H1 (cell line): ENCODE results near the gene SERPINH1. TPM values are rescaled to one million over a fixed set of nuclear protein-coding genes. Genes with fewer than 3 reads are reported as not detected.

Experiments
- CTCF ChIA-PET: fragments of 300-600 bp; sonication (Branson Sonifier 250); formaldehyde crosslinking; loops from one replicate; lab custom pipeline; 2021; ENCODE audit not compliant: partially characterized antibody; lab: Charles Lee
- POLR2A ChIA-PET: fragments of 300-600 bp; sonication (Branson Sonifier 250); formaldehyde crosslinking; loops from one replicate; lab custom pipeline; 2021; ENCODE audit warnings: inconsistent platforms; ENCODE audit not compliant: partially characterized antibody; lab: Charles Lee
- DNase-seq, 2 experiments: peaks; one replicate each; pipeline versions ENCODE4 v3.0.0 to v3.0.0-alpha.2; 2010 to 2022; ENCODE audit warnings: low spot score in 2 of 2, low read depth in 1 of 2, mixed read lengths in 1 of 2
- FAIRE-seq: peaks from 2 replicates; lab custom pipeline; 2011; peaks lifted over from hg19 to GRCh38; lab: Jason Lieb, UNC
- H2AFZ ChIP-seq: 2 replicates; pipeline ENCODE4 v1.8.1; 2012; ENCODE audit warnings: low read length, inconsistent platforms
- H2AK5ac ChIP-seq: 2 replicates; pipeline ENCODE4 v1.6.1; 2013; ENCODE audit warnings: low read depth, low read length
- H2BK120ac ChIP-seq: replicated peaks from 2 replicates; pipeline ENCODE3; 2013; ENCODE audit warnings: low read depth, low read length, inconsistent platforms
- H2BK12ac ChIP-seq: 2 replicates; pipeline ENCODE4 v1.6.1; 2013; ENCODE audit warnings: low read depth, low read length
- H2BK15ac ChIP-seq: 2 replicates; pipeline ENCODE4 v1.6.1; 2013; ENCODE audit warnings: low read length
- H2BK20ac ChIP-seq: 2 replicates; pipeline ENCODE4 v1.6.1; 2013; ENCODE audit warnings: low read length
- H2BK5ac ChIP-seq: 2 replicates; pipeline ENCODE4 v1.6.1; 2013; ENCODE audit warnings: low read depth, low read length
- H3K14ac ChIP-seq: 2 replicates; pipeline ENCODE4 v1.6.1; 2013; ENCODE audit warnings: inconsistent platforms; ENCODE audit not compliant: insufficient read length
- H3K18ac ChIP-seq: 2 replicates; pipeline ENCODE4 v1.6.1; 2013; ENCODE audit warnings: low read length; ENCODE audit errors: extremely low read depth
- H3K23ac ChIP-seq: 2 replicates; pipeline ENCODE4 v1.6.1; 2013; ENCODE audit warnings: inconsistent platforms; ENCODE audit not compliant: insufficient read length
- H3K23me2 ChIP-seq: 2 replicates; pipeline ENCODE4 v1.6.1; 2013; ENCODE audit warnings: low read depth, low read length
- H3K27ac ChIP-seq: 2 replicates; pipeline ENCODE4 v1.6.1; 2011; ENCODE audit warnings: low read depth, low read length, inconsistent platforms
- H3K27me3 ChIP-seq, 4 experiments: replicated peaks in 1 of 4; 1 replicate in 1 of 4; 2 replicates in 3 of 4; pipeline versions ENCODE4 v1.6.1 to v1.8.1; 2011 to 2013; ENCODE audit warnings: low read length in 3 of 4, mild to moderate bottlenecking in 3 of 4, inconsistent platforms in 2 of 4, mixed read lengths in 2 of 4, moderate library complexity in 1 of 4; ENCODE audit not compliant: control insufficient read depth in 3 of 4, insufficient read depth in 3 of 4; ENCODE audit errors: extremely low read depth in 1 of 4
- H3K36me3 ChIP-seq, 4 experiments: 2 replicates each; pipeline versions ENCODE4 v1.6.1 to v1.8.1; 2011 to 2013; ENCODE audit warnings: mild to moderate bottlenecking in 4 of 4, low read length in 3 of 4, moderate library complexity in 2 of 4, control low read depth in 1 of 4, inconsistent platforms in 1 of 4; ENCODE audit not compliant: insufficient read depth in 4 of 4, control insufficient read depth in 2 of 4
- H3K4ac ChIP-seq: replicated peaks from 2 replicates; pipeline ENCODE3; 2013; ENCODE audit warnings: low read length, low read depth, mixed read lengths, inconsistent platforms; ENCODE audit not compliant: insufficient read length
- H3K4me1 ChIP-seq, 4 experiments: replicated peaks in 1 of 4; 1 replicate in 1 of 4; 2 replicates in 3 of 4; pipeline versions ENCODE4 v1.6.1 to v1.8.1; 2011 to 2013; ENCODE audit warnings: low read length in 3 of 4, inconsistent platforms in 2 of 4, mixed read lengths in 1 of 4; ENCODE audit not compliant: insufficient read depth in 4 of 4, control insufficient read depth in 3 of 4
- H3K4me2 ChIP-seq, 2 experiments: 2 replicates each; pipeline versions ENCODE4 v1.6.1 to v1.8.1; 2011 to 2013; ENCODE audit warnings: low read depth in 2 of 2, low read length in 2 of 2, control low read depth in 1 of 2, inconsistent platforms in 1 of 2, mild to moderate bottlenecking in 1 of 2; ENCODE audit not compliant: insufficient read depth in 1 of 2
- H3K4me3 ChIP-seq, 4 experiments: fragments of 200-600, 300-600 bp in 1 of 4; sonication (generic), shearing (Covaris generic), sonication (Bioruptor Twin) in 1 of 4; 2 replicates each; pipeline versions ENCODE4 v1.5.1 to v1.8.1; 2011 to 2016; ENCODE audit warnings: low read length in 4 of 4, low read depth in 3 of 4, control low read depth in 2 of 4, inconsistent platforms in 2 of 4, mild to moderate bottlenecking in 2 of 4, mixed read lengths in 1 of 4, moderate library complexity in 1 of 4; ENCODE audit not compliant: insufficient read depth in 2 of 4; ENCODE audit errors: extremely low read depth in 1 of 4
- H3K56ac ChIP-seq: replicated peaks from 2 replicates; pipeline ENCODE3; 2013; ENCODE audit warnings: low read depth, mild to moderate bottlenecking, mixed read lengths, low read length, inconsistent platforms; ENCODE audit not compliant: insufficient read length
- H3K79me1 ChIP-seq: 2 replicates; pipeline ENCODE4 v1.6.1; 2013; ENCODE audit warnings: low read depth, low read length, control low read depth
- H3K79me2 ChIP-seq, 2 experiments: 2 replicates each; pipeline versions ENCODE4 v1.6.1 to v1.8.1; 2012 to 2013; ENCODE audit warnings: low read length in 2 of 2, mild to moderate bottlenecking in 2 of 2, inconsistent platforms in 1 of 2; ENCODE audit not compliant: insufficient read depth in 2 of 2, control insufficient read depth in 1 of 2
- H3K9ac ChIP-seq, 4 experiments: replicated peaks in 1 of 4; 1 replicate in 1 of 4; 2 replicates in 3 of 4; pipeline versions ENCODE4 v1.6.1 to v1.8.1; 2011 to 2013; ENCODE audit warnings: low read depth in 3 of 4, low read length in 3 of 4, control low read depth in 2 of 4, mild to moderate bottlenecking in 2 of 4, moderate library complexity in 2 of 4, inconsistent platforms in 1 of 4; ENCODE audit errors: extremely low read depth in 1 of 4
- H3K9me3 ChIP-seq, 2 experiments: 2 replicates each; pipeline versions ENCODE4 v1.6.1 to v1.8.1; 2012 to 2013; ENCODE audit warnings: mild to moderate bottlenecking in 2 of 2, moderate library complexity in 2 of 2, control low read depth in 1 of 2, inconsistent platforms in 1 of 2, low read depth in 1 of 2, low read length in 1 of 2, mixed read lengths in 1 of 2; ENCODE audit not compliant: insufficient read depth in 2 of 2
- H4K20me1 ChIP-seq, 2 experiments: replicated peaks in 1 of 2; 2 replicates each; pipeline versions ENCODE3 to v1.8.1; 2011 to 2013; ENCODE audit warnings: inconsistent platforms in 2 of 2, low read length in 2 of 2, mild to moderate bottlenecking in 1 of 2; ENCODE audit not compliant: insufficient read depth in 2 of 2, control insufficient read depth in 1 of 2
- H4K5ac ChIP-seq: 2 replicates; pipeline ENCODE4 v1.6.1; 2013; ENCODE audit warnings: low read length, low read depth, mixed read lengths, inconsistent platforms; ENCODE audit not compliant: insufficient read length
- H4K8ac ChIP-seq: 2 replicates; pipeline ENCODE4 v1.8.0; 2013; ENCODE audit warnings: mild to moderate bottlenecking, moderate library complexity, low read length, inconsistent platforms; ENCODE audit not compliant: insufficient read depth; ENCODE audit errors: extremely low read depth
- H4K91ac ChIP-seq: replicated peaks from 2 replicates; pipeline ENCODE3; 2013; ENCODE audit warnings: low read length, mixed read lengths, inconsistent platforms; ENCODE audit not compliant: insufficient read length
- BCL11A ChIP-seq, 2 experiments: IDR thresholded peaks; one replicate each; pipeline ENCODE4 v1.6.1; 2011; ENCODE audit warnings: low read depth in 2 of 2, low read length in 2 of 2, mild to moderate bottlenecking in 2 of 2
- FOSL1 ChIP-seq: IDR thresholded peaks from 2 replicates; pipeline ENCODE4 v1.6.1; 2011; ENCODE audit warnings: mild to moderate bottlenecking, low read depth, low read length, moderate library complexity; ENCODE audit not compliant: insufficient read depth
- PHF8 ChIP-seq: fragments of 200-600 bp; sonication (generic); conservative IDR thresholded peaks from 2 replicates; pipeline ENCODE4 v1.7.1; 2012; ENCODE audit warnings: low read depth, mild to moderate bottlenecking, inconsistent platforms, low read length, moderate library complexity
- POLR2A ChIP-seq, 2 experiments: IDR thresholded peaks; 1 replicate in 1 of 2; 2 replicates in 1 of 2; pipeline ENCODE4 v1.6.1; 2011; ENCODE audit warnings: low read depth in 2 of 2, low read length in 2 of 2, mild to moderate bottlenecking in 2 of 2; ENCODE audit errors: control extremely low read depth in 1 of 2
- POLR2AphosphoS5 ChIP-seq: IDR thresholded peaks from 2 replicates; pipeline ENCODE4 v1.6.1; 2011; ENCODE audit warnings: low read depth, low read length
- RAD21 ChIP-seq, 2 experiments: IDR thresholded peaks in 1 of 2; conservative IDR thresholded peaks in 1 of 2; 2 replicates each; pipeline ENCODE4 v1.6.1; 2011; ENCODE audit warnings: low read depth in 2 of 2, low read length in 2 of 2, improper control_type of control experiment in 1 of 2, inconsistent platforms in 1 of 2, mild to moderate bottlenecking in 1 of 2, moderate library complexity in 1 of 2
- RXRA ChIP-seq: IDR thresholded peaks from 2 replicates; pipeline ENCODE4 v1.6.1; 2011; ENCODE audit warnings: low read depth, mild to moderate bottlenecking, low read length, moderate library complexity; ENCODE audit not compliant: insufficient read depth
- SIRT6 ChIP-seq: IDR thresholded peaks from one replicate; pipeline ENCODE4 v1.7.1; 2012; ENCODE audit warnings: low read length, inconsistent platforms
- SP1 ChIP-seq: IDR thresholded peaks from 2 replicates; pipeline ENCODE4 v1.6.1; 2011; ENCODE audit warnings: low read depth, low read length
- SP4 ChIP-seq: IDR thresholded peaks from 2 replicates; pipeline ENCODE4 v1.6.1; 2012; ENCODE audit warnings: low read length, inconsistent platforms
- TBP ChIP-seq: IDR thresholded peaks from 2 replicates; pipeline ENCODE4 v1.6.1; 2011; ENCODE audit warnings: low read depth, low read length, improper control_type of control experiment
- ZNF274 ChIP-seq: IDR thresholded peaks from 2 replicates; pipeline ENCODE4 v1.7.0; 2012; ENCODE audit warnings: low read length, borderline replicate concordance; ENCODE audit errors: extremely low read depth
- WGBS, 2 experiments: shearing (Covaris generic) in 1 of 2; methylation state at CpG; one replicate each; pipeline versions ENCODE4 v1.1.6 to v1.1.7; 2013 to 2015; ENCODE audit warnings: low lambda C conversion rate in 2 of 2, mixed read lengths in 2 of 2, inconsistent platforms in 1 of 2, low coverage in 1 of 2, missing lambda C conversion rate in 1 of 2; ENCODE audit not compliant: insufficient replicate concordance in 2 of 2, insufficient coverage in 1 of 2, insufficient read length in 1 of 2; ENCODE audit errors: extremely low coverage in 1 of 2, missing lambda C conversion rate in 1 of 2; 5-methylcytosine and 5-hydroxymethylcytosine counted together
- polyA plus RNA-seq, 7 experiments: library from polyadenylated mRNA; depleted of rRNA in 3 of 7; stranded (reverse) in 5 of 7; unstranded in 2 of 7; fragments of >200 nt in 5 of 7; fragments of 200-250 nt in 2 of 7; gene quantifications; 1 replicate in 5 of 7; 2 replicates in 1 of 7; 4 replicates in 1 of 7; pipeline versions ENCODE4 v1.2.1 to v1.2.3, GENCODE V29; 2011 to 2013; ENCODE audit warnings: missing spikeins in 2 of 7, mixed read lengths in 2 of 7
- total RNA-seq: library from RNA; stranded (reverse); fragmentation: NEBNext Ultra II Directional; extraction: Animal tissue kit (Norgen Biotek cat#: 25700); gene quantifications from 2 replicates; pipeline ENCODE4 v1.2.1, GENCODE V29; 2021
- TF ChIP-seq, protein P1 (sequence below): IDR thresholded peaks from 2 replicates; pipeline ENCODE4 v1.6.1; 2011; ENCODE audit warnings: low read length, improper control_type of control experiment

The SERPINH1 gene
- total and polyA plus RNA-seq, 2 of the 8 experiments (the other 6 are each of a cell fraction or from before 2014, with no cell fraction given), result 420 to 621 TPM

GRCh38 chr11:75588051-75588481, 26.0 kb downstream of the SERPINH1 start:
- Histone ChIP-seq H3K23ac (no peak overlapping the region), H3K79me1 (no peaks in the 10 kb centered on the region; the same call in 1 of the 2 replicates), H2AFZ (no peak overlapping the region), H2BK5ac (no peak overlapping the region), H2BK20ac (no peak overlapping the region), H4K8ac (no peak overlapping the region), H3K18ac (no peak overlapping the region), H3K27me3 (no peaks in the 10 kb centered on the region), H3K79me2 (no peaks in the 10 kb centered on the region), H2BK12ac (no peak overlapping the region), H2AK5ac (no peak overlapping the region), H3K4me2 (no peak overlapping the region), H4K91ac (no peak overlapping the region), H2BK15ac (no peak overlapping the region), H3K9ac (no peak overlapping the region), H4K20me1 (no peaks in the 10 kb centered on the region), H3K23me2 (peaks cover 3% of the 10 kb centered on the region; the same call in 1 of the 2 replicates), H3K14ac (no peak overlapping the region), H3K4me3 (no peak overlapping the region), H3K56ac (no peak overlapping the region), H4K5ac (no peak overlapping the region), H2BK120ac (no peak overlapping the region), H3K27ac (no peak overlapping the region), H3K4me1 (peaks cover 0 to 7% (median 6%) of the 10 kb centered on the region in 4 experiments; a peak in 6 of 7 replicates), H3K36me3 (no peaks in the 10 kb centered on the region), H3K9me3 (no peaks in the 10 kb centered on the region), H3K4ac (no peak overlapping the region)
- no peak for DNase-seq
- ChIA-PET POLR2A (interaction anchor here (1.2 to 35.1 kb wide), 2 partner anchors 12 to 25 kb away, joined by 3 to 1120 read pairs; partner anchors contain the start of gene SERPINH1), CTCF (interaction anchor here (0.7 to 9.3 kb wide), 3 partner anchors 11 to 57 kb away, joined by 3 to 74 read pairs (median 3); no protein-coding TSS in a partner anchor)
- 71% methylated on average over 6 of the region's 6 CpGs; no CpG with 5 or more reads in 1 of the 2 experiments for whole genome bisulfite sequencing, 2 experiments
- no peak for FAIRE-seq
- no peak for TF ChIP-seq TBP
- TF ChIP-seq POLR2AphosphoS5, result no peak
- no peak for TF ChIP-seq PHF8
- TF ChIP-seq RAD21 (IDR thresholded peaks at IDR 0.05 in 1 of 2, conservative IDR thresholded peaks at IDR 0.05 in 1 of 2; ENCODE audit: low read depth in 2 of 2, low read length in 2 of 2), result no peak
- TF ChIP-seq RXRA, result no peak
- TF ChIP-seq, protein P1, sequence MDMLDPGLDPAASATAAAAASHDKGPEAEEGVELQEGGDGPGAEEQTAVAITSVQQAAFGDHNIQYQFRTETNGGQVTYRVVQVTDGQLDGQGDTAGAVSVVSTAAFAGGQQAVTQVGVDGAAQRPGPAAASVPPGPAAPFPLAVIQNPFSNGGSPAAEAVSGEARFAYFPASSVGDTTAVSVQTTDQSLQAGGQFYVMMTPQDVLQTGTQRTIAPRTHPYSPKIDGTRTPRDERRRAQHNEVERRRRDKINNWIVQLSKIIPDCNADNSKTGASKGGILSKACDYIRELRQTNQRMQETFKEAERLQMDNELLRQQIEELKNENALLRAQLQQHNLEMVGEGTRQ, result no peak
- no peak for TF ChIP-seq BCL11A (IDR thresholded peaks at IDR 0.05; ENCODE audit: low read depth in 2 of 2, low read length in 2 of 2)
- TF ChIP-seq SP4, result no peak
- no peak for TF ChIP-seq FOSL1
- no peak for TF ChIP-seq SP1
- no peak for TF ChIP-seq SIRT6
- TF ChIP-seq POLR2A (IDR thresholded peaks at IDR 0.05; ENCODE audit: control extremely low read depth in 1 of 2, low read depth in 2 of 2, low read length in 2 of 2), result no peak
- no peak for TF ChIP-seq ZNF274
